ENCODE results near the gene UBE3B. TPM values are rescaled to one million over a fixed set of nuclear protein-coding genes. Genes with fewer than 3 reads are reported as not detected.
A peak's percentile ranks its signal among the peaks of the same experiment; 100 is the strongest.

Gene UBE3B
- total RNA-seq, 1 donor from 2014 or later = 32.2 TPM

GRCh38 chr12:109475121-109475520, 2.3 kb upstream of the UBE3B start:
- Histone ChIP-seq H3K9me3 (no peaks in the 10 kb centered on the region), H3K36me3 (no peaks in the 10 kb centered on the region), H3K27me3 (no peaks in the 10 kb centered on the region), H3K27ac (no peak overlapping the region), H3K4me1 (peaks cover 69% of the 10 kb centered on the region), H3K4me3 (peak overlapping the region in 1 of 2 donors; percentile 61)
- no peak for DNase-seq (ENCODE audit: extremely low spot score in 2 of 2)
- TF ChIP-seq POLR2AphosphoS5 (IDR thresholded peaks at IDR 0.05; ENCODE audit: insufficient read depth in 1 of 2, low read depth in 1 of 2) (no peak), POLR2A (IDR thresholded peaks at IDR 0.05) (no peak), CTCF (IDR thresholded peaks at IDR 0.05) (no peak)
- intact Hi-C loops (cut with DNase I) = no loop called here

- Histone ChIP-seq H3K4me3 (peak overlapping the region; percentile 61 to 83), H3K27ac (peak overlapping the region; percentile 97), H3K27me3 (no peaks in the 10 kb centered on the region), H3K9me3 (no peaks in the 10 kb centered on the region), H3K36me3 (no peaks in the 10 kb centered on the region), H3K4me1 (peaks cover 61% of the 10 kb centered on the region)
- DNase-seq (ENCODE audit: extremely low spot score in 2 of 2) = no peak
- TF ChIP-seq CTCF (IDR thresholded peaks at IDR 0.05) (no peak), POLR2AphosphoS5 (IDR thresholded peaks at IDR 0.05; ENCODE audit: insufficient read depth in 1 of 2, low read depth in 1 of 2) (no peak), POLR2A (IDR thresholded peaks at IDR 0.05) (no peak)
- intact Hi-C loops (cut with DNase I) = loop anchor here (2.0 kb wide), 1 partner anchor 47 kb away; no protein-coding TSS in a partner anchor
Observed at GRCh38 chr12:109475993-109476806, 1.2 kb upstream of the UBE3B start.

GRCh38 chr12:109476807-109477184, 638 bp upstream of the UBE3B start:
- intact Hi-C loops (cut with DNase I) = loop anchor here (2.0 kb wide), 1 partner anchor 48 kb away; no protein-coding TSS in a partner anchor
- no peaks in the 10 kb centered on the region for H3K27me3 ChIP-seq
- H3K4me1 ChIP-seq = peaks cover 61% of the 10 kb centered on the region
- H3K4me3 ChIP-seq = peak overlapping the region; percentile 61 to 83
- no peak for DNase-seq (ENCODE audit: extremely low spot score in 2 of 2)
- TF ChIP-seq POLR2AphosphoS5 (IDR thresholded peaks at IDR 0.05; ENCODE audit: insufficient read depth in 1 of 2, low read depth in 1 of 2) (no peak), CTCF (IDR thresholded peaks at IDR 0.05) (no peak), POLR2A (IDR thresholded peaks at IDR 0.05) (no peak)
- no peaks in the 10 kb centered on the region for H3K9me3 ChIP-seq
- peaks cover 0 to 2% of the 10 kb centered on the region in 2 donors for H3K36me3 ChIP-seq
- H3K27ac ChIP-seq = peak overlapping the region; percentile 97

- no peaks in the 10 kb centered on the region for H3K27me3 ChIP-seq
- DNase-seq (ENCODE audit: extremely low spot score in 2 of 2) = no peak
- peaks cover 0 to 4% of the 10 kb centered on the region in 2 donors for H3K36me3 ChIP-seq
- peak overlapping the region; percentile 97 for H3K27ac ChIP-seq
- TF ChIP-seq POLR2AphosphoS5 (IDR thresholded peaks at IDR 0.05; ENCODE audit: insufficient read depth in 1 of 2, low read depth in 1 of 2) = no peak
- no peak for TF ChIP-seq CTCF (IDR thresholded peaks at IDR 0.05)
- TF ChIP-seq POLR2A (IDR thresholded peaks at IDR 0.05) = no peak
- H3K4me3 ChIP-seq = peak overlapping the region; percentile 61 to 83
- intact Hi-C loops (cut with DNase I) = loop anchor here (2.0 kb wide), 1 partner anchor 49 kb away; no protein-coding TSS in a partner anchor
- no peaks in the 10 kb centered on the region for H3K9me3 ChIP-seq
- peaks cover 57% of the 10 kb centered on the region for H3K4me1 ChIP-seq
Observed at GRCh38 chr12:109477963-109478315, 505 bp downstream of the UBE3B start.

- H3K4me3 ChIP-seq = no peak overlapping the region
- H3K4me1 ChIP-seq = peaks cover 41% of the 10 kb centered on the region
- TF ChIP-seq POLR2AphosphoS5 (IDR thresholded peaks at IDR 0.05; ENCODE audit: insufficient read depth in 1 of 2, low read depth in 1 of 2) (no peak), CTCF (IDR thresholded peaks at IDR 0.05) (no peak), POLR2A (IDR thresholded peaks at IDR 0.05) (no peak)
- H3K27me3 ChIP-seq = no peaks in the 10 kb centered on the region
- no peaks in the 10 kb centered on the region for H3K9me3 ChIP-seq
- H3K27ac ChIP-seq = no peak overlapping the region
- intact Hi-C loops (cut with DNase I) = no loop called here
- no peak for DNase-seq (ENCODE audit: extremely low spot score in 2 of 2)
- peaks cover 0 to 19% of the 10 kb centered on the region in 2 donors for H3K36me3 ChIP-seq
Observed at GRCh38 chr12:109479761-109480160, 2.3 kb downstream of the UBE3B start.
